ENCODE measurements around the gene GINS3.

DNA sequence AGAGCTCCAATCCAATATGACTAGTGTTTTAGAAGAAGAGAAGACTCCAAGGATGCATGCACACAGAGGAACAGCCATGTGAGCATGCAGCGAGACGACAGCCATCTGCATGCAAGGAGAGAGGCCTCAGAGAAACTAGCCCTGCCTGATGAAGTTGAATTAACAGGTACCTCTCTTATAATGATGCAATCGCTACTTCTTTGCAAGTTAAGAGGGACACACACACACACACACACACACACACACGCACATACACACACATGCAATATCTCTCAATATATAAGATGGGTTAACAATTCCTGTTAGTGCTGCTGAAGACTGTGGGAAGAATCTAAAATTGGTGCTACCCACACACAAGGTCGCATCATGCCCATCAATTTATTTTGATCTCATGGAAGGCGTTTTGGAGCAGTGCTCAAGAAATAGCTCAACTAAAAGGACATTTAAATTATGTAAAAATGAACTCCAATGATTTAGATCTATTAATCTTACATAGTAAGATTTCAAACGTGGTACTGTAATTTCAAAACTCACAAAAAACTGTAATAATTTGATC is 7.0 kb upstream of the GINS3 start:
- TF ChIP-seq, protein P1, sequence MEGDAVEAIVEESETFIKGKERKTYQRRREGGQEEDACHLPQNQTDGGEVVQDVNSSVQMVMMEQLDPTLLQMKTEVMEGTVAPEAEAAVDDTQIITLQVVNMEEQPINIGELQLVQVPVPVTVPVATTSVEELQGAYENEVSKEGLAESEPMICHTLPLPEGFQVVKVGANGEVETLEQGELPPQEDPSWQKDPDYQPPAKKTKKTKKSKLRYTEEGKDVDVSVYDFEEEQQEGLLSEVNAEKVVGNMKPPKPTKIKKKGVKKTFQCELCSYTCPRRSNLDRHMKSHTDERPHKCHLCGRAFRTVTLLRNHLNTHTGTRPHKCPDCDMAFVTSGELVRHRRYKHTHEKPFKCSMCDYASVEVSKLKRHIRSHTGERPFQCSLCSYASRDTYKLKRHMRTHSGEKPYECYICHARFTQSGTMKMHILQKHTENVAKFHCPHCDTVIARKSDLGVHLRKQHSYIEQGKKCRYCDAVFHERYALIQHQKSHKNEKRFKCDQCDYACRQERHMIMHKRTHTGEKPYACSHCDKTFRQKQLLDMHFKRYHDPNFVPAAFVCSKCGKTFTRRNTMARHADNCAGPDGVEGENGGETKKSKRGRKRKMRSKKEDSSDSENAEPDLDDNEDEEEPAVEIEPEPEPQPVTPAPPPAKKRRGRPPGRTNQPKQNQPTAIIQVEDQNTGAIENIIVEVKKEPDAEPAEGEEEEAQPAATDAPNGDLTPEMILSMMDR (IDR thresholded peaks at IDR 0.05), result no peak
- TF ChIP-seq EP300 (IDR thresholded peaks at IDR 0.05) (no peak), POLR2A (IDR thresholded peaks at IDR 0.05; ENCODE audit: low read depth) (no peak), POLR2AphosphoS5 (IDR thresholded peaks at IDR 0.05) (no peak)
